Neural cell (in vitro differentiated cells): ENCODE results near the gene TMEM131L. TPM values are rescaled to one million over a fixed set of nuclear protein-coding genes. Genes with fewer than 3 reads are reported as not detected.

Source experiments
- H2AFZ ChIP-seq: fragments of 200-600, 300-800 bp; sonication (generic), shearing (Covaris generic); 2 replicates; pipeline ENCODE4 v1.6.0; 2014; ENCODE audit warnings: low read depth, mild to moderate bottlenecking, antibody characterized with exemption, low read length, moderate library complexity
- H3F3A ChIP-seq: fragments of 200-600 bp; shearing (Covaris generic); 2 replicates; pipeline ENCODE4 v1.6.1; 2016; ENCODE audit warnings: mild to moderate bottlenecking, moderate library complexity, mixed read lengths, antibody characterized with exemption, low read length; ENCODE audit not compliant: insufficient read depth, poor library complexity, severe bottlenecking
- H3K27ac ChIP-seq: fragments of 200-600, 300-800 bp; sonication (generic), shearing (Covaris generic); 2 replicates; pipeline ENCODE4 v1.5.1; 2014; ENCODE audit warnings: mild to moderate bottlenecking, low read length, moderate library complexity
- H3K27me3 ChIP-seq: fragments of 300-800, 200-600 bp; sonication (generic), shearing (Covaris generic); 2 replicates; pipeline ENCODE4 v1.6.0; 2014; ENCODE audit warnings: mild to moderate bottlenecking, low read depth, low read length, moderate library complexity; ENCODE audit not compliant: insufficient read depth
- H3K36me3 ChIP-seq: fragments of 300-800, 200-600 bp; sonication (generic), shearing (Covaris generic); 2 replicates; pipeline ENCODE4 v1.5.1; 2014; ENCODE audit warnings: mild to moderate bottlenecking, antibody characterized with exemption, low read length, moderate library complexity; ENCODE audit not compliant: insufficient read depth
- H3K4me2 ChIP-seq: fragments of 300-800, 200-600 bp; sonication (generic), shearing (Covaris generic); 2 replicates; pipeline ENCODE4 v1.6.0; 2014; ENCODE audit warnings: mild to moderate bottlenecking, low read length
- H3K4me3 ChIP-seq: fragments of 300-800, 200-600 bp; sonication (generic), shearing (Covaris generic); 2 replicates; pipeline ENCODE4 v1.5.1; 2014; ENCODE audit warnings: mild to moderate bottlenecking, low read length, moderate library complexity
- H3K79me2 ChIP-seq: fragments of 200-600 bp; shearing (Covaris generic); replicated peaks from 2 replicates; pipeline ENCODE4 v1.6.0; 2014; ENCODE audit warnings: mild to moderate bottlenecking, low read length, moderate library complexity; ENCODE audit not compliant: insufficient read depth
- H3K9ac ChIP-seq: fragments of 300-800, 200-600 bp; sonication (generic), shearing (Covaris generic); 2 replicates; pipeline ENCODE4 v1.6.1; 2016; ENCODE audit warnings: mild to moderate bottlenecking, low read length, mixed read lengths
- H3K9me2 ChIP-seq: fragments of 200-600 bp; shearing (Covaris generic); 2 replicates; pipeline ENCODE4 v1.6.1; 2016; ENCODE audit warnings: mild to moderate bottlenecking, low read length, mixed read lengths; ENCODE audit not compliant: insufficient read depth
- H3K9me3 ChIP-seq: fragments of 200-600, 300-800 bp; sonication (generic), shearing (Covaris generic); 2 replicates; pipeline ENCODE4 v1.6.1; 2016; ENCODE audit warnings: mild to moderate bottlenecking, mixed run types, low read length, moderate library complexity, mixed read lengths
- H4K20me1 ChIP-seq: fragments of 200-600 bp; shearing (Covaris generic); 2 replicates; pipeline ENCODE4 v1.6.1; 2016; ENCODE audit warnings: mild to moderate bottlenecking, mixed run types; ENCODE audit not compliant: insufficient read depth
- CTCF ChIP-seq: fragments of 450-650 bp; IDR thresholded peaks from 2 replicates; pipeline ENCODE4 v1.5.1; 2014; ENCODE audit warnings: antibody characterized with exemption, mild to moderate bottlenecking, moderate library complexity; ENCODE audit not compliant: poor library complexity, severe bottlenecking
- EP300 ChIP-seq: fragments of 450-650 bp; conservative IDR thresholded peaks from 2 replicates; pipeline ENCODE4 v1.6.1; 2014; ENCODE audit warnings: antibody characterized with exemption, mild to moderate bottlenecking, moderate library complexity; ENCODE audit not compliant: poor library complexity, severe bottlenecking
- EZH2 ChIP-seq: fragments of 200-600, 300-800 bp; shearing (Covaris generic), sonication (generic); IDR thresholded peaks from 2 replicates; pipeline ENCODE4 v1.6.1; 2014; ENCODE audit warnings: antibody characterized with exemption, low read length, borderline replicate concordance, mild to moderate bottlenecking; ENCODE audit not compliant: insufficient read depth, poor library complexity, severe bottlenecking
- MXI1 ChIP-seq: fragments of 450-650 bp; conservative IDR thresholded peaks from 2 replicates; pipeline ENCODE4 v1.6.1; 2014; ENCODE audit warnings: antibody characterized with exemption, mild to moderate bottlenecking; ENCODE audit not compliant: poor library complexity, severe bottlenecking
- POLR2AphosphoS5 ChIP-seq: IDR thresholded peaks from 2 replicates; pipeline ENCODE4 v1.6.1; 2012
- RAD21 ChIP-seq: fragments of 450-650 bp; conservative IDR thresholded peaks from 2 replicates; pipeline ENCODE4 v1.6.1; 2014; ENCODE audit warnings: antibody characterized with exemption, mild to moderate bottlenecking, moderate library complexity
- REST ChIP-seq: IDR thresholded peaks from 2 replicates; pipeline ENCODE4 v1.6.1; 2012; ENCODE audit warnings: borderline replicate concordance
- SMC3 ChIP-seq: fragments of 450-650 bp; conservative IDR thresholded peaks from 2 replicates; pipeline ENCODE4 v1.6.1; 2014; ENCODE audit warnings: antibody characterized with exemption, mild to moderate bottlenecking, moderate library complexity; ENCODE audit not compliant: poor library complexity
- TAF1 ChIP-seq: IDR thresholded peaks from 2 replicates; pipeline ENCODE4 v1.6.1; 2012; ENCODE audit warnings: low read depth
- polyA plus RNA-seq: library from polyadenylated mRNA; depleted of rRNA; stranded (reverse); fragments of >200 nt; gene quantifications from 2 replicates; pipeline ENCODE4 v1.2.3, GENCODE V29; 2014

Gene TMEM131L
- polyA plus RNA-seq, 1 donor from 2014 or later: 11.1 TPM

- no peaks in the 10 kb centered on the region for H3F3A ChIP-seq
- H3K27me3 ChIP-seq: no peaks in the 10 kb centered on the region
- no peaks in the 10 kb centered on the region for H3K9me3 ChIP-seq
- no peak overlapping the region for H3K4me2 ChIP-seq
- H3K4me3 ChIP-seq: no peak overlapping the region
- H3K9ac ChIP-seq: no peak overlapping the region
- no peak overlapping the region for H2AFZ ChIP-seq
- no peaks in the 10 kb centered on the region for H3K36me3 ChIP-seq
- H3K9me2 ChIP-seq: no peaks in the 10 kb centered on the region
- H4K20me1 ChIP-seq: no peaks in the 10 kb centered on the region
- peaks cover 47% of the 10 kb centered on the region for H3K79me2 ChIP-seq
- TF ChIP-seq RAD21 (no peak), MXI1 (no peak), REST (no peak), EZH2 (no peak)
- no peak overlapping the region for H3K27ac ChIP-seq
Measured at GRCh38 chr4:153483432-153484418, 17.6 kb downstream of the TMEM131L start.

GRCh38 chr4:153485359-153485758 lies 19.2 kb downstream of the TMEM131L start:
- Histone ChIP-seq H3K36me3 (no peaks in the 10 kb centered on the region), H3K79me2 (peaks cover 38% of the 10 kb centered on the region), H4K20me1 (no peaks in the 10 kb centered on the region), H3K9ac (no peak overlapping the region), H3K4me2 (no peak overlapping the region), H3K27ac (no peak overlapping the region), H3K9me2 (no peaks in the 10 kb centered on the region), H3K9me3 (no peaks in the 10 kb centered on the region), H3K4me3 (no peak overlapping the region), H3K27me3 (no peaks in the 10 kb centered on the region), H3F3A (no peaks in the 10 kb centered on the region), H2AFZ (no peak overlapping the region)
- TF ChIP-seq MXI1 (no peak), RAD21 (no peak), POLR2AphosphoS5 (no peak), SMC3 (no peak), EZH2 (no peak), EP300 (no peak), TAF1 (no peak), REST (no peak), CTCF (no peak)
